A673 (cell line): ENCODE measurements around the gene PMPCA.

Experiments used
- CTCF ChIP-seq: fragments of 300-800, 200-600 bp; sonication (generic); conservative IDR thresholded peaks from 2 replicates; pipeline ENCODE4 v1.5.1; 2017; ENCODE audit warnings: low read depth, mild to moderate bottlenecking, antibody characterized with exemption, low read length, moderate library complexity, mixed read lengths
- EZH2 ChIP-seq: fragments of 200-600 bp; sonication (generic); IDR thresholded peaks from 2 replicates; pipeline ENCODE4 v1.6.1; 2017; ENCODE audit warnings: borderline replicate concordance, low read depth, mild to moderate bottlenecking, mixed read lengths, antibody characterized with exemption, low read length; ENCODE audit not compliant: poor library complexity, severe bottlenecking

DNA sequence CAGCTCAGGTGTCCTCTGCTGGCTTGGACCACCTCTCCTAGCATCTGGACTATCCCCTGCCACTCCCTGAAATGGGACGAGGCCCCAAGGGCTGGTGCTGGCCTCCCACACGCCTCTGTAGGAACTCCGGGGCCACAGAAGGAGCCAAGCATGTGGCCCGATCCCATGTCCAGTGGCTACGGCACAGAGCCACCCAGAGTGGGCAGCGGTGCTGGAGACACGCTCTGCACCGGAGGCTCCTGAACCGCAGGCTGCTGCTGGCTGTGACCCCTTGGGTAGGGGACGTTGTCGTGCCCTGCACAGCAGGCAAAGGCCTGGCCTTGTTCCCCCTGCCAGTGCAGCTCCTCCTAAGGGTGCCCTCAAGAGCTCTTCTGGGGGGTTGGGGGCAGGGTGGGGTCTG is 30.6 kb upstream of the PMPCA start:
- TF ChIP-seq CTCF (no peak), EZH2 (no peak)
